Activated T-cell treated with anti-CD3 and anti-CD28 coated beads, Interleukin-2, amount 50 U/mL, for 48 hours (primary cell): ENCODE data around the gene KRT40.
A peak's percentile ranks its signal among the peaks of the same experiment; 100 is the strongest.

Experiments
- DNase-seq, 2 experiments: peaks; one replicate each; pipeline ENCODE4 v3.0.0-alpha.2; 2020

The KRT40 gene

DNA sequence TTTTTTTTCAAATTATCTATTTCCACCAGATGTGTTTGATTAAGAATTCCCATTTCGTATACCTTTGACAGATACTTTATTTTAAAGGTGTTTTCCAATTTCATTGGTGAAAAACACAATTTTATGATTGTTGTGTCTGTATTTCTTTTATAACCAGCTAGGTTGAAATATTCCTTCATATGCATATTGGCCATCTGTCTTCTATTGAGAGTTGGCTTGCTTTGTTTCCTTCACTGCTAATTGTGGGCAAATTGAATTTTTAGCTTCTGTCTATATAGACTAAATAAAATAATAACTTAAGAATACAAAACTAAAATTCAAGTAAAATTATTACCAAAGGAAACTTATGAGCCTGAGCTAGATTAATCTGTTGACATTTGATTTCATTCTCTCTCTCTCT is 11.0 kb upstream of the KRT40 start:
- no peak for DNase-seq

DNA sequence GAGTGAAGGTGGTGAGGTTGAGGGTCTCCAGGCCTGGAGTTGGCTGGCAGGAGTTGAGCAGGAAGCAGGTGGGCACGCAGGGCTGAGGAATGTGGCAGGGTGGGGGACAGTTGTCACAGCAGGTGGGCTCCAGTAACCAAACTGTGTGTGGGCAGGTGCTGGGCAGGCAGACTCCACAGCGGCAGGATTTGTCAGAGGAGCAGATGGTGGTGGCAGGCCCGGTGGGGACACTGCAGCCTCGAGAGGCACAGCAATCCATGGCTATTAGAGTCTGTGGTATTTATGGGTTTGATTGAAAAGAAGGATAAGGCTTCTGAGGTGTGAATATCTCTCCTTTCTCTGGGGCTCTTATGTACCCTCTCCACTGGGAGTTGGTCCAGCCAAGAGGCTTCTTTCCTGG is 9.7 kb upstream of the KRT40 start, which contains the start of gene KRTAP3-3:
Gene KRTAP3-3 (minus strand): TSS at position 326 of the 400 bp plus-strand sequence. CDS start 67 bp downstream, at position 259.
- DNase-seq: no peak

DNA sequence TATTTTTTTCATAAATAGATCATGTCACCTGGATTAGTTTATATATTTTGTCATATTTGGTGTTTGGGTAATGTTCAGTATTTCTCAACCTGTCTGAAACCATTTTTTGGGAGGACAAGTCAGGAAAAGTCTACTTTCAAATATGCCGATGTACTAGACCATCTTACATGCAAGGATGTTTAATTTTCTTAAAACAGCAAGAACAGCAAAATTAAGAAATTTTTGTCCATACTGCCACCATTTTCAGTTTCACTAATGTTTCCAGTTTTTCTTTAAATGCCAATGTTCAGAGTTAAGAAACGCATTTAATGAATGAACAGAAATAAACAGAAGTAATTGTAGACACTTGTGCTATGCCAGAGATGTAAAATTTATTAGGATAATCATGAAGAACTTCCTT is 9.0 kb upstream of the KRT40 start:
- no peak for DNase-seq

DNA sequence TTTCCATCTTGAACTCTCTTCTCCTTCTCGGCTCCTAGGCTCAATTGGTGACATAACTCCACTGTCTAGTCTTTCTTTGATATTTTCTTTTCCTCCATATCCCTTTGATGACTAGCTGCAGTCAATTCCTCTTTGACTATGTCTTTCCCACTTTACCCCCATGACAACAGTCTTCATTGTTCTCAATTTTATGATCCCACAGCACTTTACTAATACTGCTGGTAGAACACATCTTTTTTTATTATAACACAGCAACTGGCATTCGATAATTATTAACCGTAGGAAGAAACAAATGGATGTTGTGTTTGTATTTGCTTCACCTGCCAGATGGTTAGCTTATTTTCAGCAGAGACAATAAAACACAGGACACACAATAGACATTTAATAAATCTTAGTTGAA is 8.5 kb upstream of the KRT40 start:
- DNase-seq: no peak

DNA sequence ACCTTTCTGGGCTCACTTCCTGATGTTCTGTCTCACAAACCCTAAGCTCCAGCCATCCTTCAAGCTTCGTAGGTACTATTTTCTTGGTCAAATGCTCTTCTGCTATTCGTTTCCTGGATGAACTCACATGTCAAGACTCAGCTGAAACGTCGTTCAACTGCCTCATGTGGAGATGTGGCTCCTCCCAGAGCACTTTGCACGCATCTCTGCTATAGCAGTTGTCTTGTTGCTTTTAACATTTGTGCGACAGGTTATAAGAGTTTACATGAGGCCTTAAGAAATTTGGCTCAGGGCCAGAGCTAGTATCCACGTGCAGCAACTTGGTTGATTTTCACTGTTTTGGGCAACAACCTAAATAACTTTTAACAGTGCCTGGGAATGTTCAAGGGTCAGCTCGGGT is 2.8 kb upstream of the KRT40 start:
- no peak for DNase-seq

DNA sequence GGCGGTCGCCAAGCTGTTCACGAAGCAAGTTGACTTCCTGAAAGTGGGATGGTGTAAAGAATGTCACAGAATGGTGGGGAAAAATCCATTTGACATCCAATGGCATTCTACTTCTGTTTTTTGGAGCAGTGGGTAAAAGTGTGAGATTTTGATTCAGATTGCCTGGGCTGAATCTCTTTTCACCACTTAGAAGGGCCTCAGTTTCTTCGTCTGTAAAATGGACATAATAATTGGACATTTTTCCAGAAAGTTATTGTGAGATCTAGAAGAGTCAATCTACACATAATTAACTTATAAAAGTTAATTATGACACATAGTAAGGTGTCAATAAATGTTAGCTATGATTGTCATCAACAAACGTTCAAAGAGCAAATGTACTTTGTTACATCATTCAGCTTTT is 3.0 kb downstream of the KRT40 start:
- DNase-seq: no peak

DNA sequence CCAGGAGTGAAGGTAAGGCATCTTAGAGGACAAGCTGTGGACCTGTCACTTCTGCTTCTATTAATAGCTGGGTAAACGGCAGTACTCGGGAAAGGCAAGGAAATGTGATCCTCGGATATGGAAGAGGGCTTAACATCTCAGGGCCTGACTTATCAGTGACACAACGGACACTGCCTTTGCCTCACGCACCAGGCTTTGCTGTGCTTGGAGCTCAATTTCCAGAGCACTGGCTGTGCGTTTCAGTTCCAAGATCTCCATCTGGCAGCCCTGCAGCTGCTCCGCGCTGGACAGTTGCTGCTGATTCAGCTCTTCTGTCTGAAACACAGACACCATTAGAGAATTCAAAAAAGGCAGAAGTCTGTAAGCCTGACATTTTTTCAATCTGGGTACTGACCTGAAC is 3.5 kb downstream of the KRT40 start:
- DNase-seq: no peak

DNA sequence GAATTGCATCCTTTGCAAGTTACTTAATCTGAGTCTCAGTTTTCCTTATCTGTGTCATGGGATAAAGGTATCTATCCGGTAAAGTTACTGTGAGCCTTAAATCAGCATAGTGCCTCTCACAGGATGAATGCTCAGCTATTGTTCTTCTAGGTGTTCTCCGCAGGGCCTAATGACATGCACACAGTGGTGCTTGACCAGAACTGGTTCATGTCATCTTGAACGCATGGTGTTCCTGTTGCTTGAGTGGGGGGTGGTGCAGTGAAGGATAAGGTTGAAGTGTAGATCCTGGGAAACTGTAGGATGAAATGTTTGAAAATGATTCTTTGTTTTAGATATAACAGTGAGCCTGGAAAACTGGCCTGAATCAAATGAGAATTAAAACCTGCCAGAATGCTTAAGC is 4.0 kb downstream of the KRT40 start:
- DNase-seq: no peak

DNA sequence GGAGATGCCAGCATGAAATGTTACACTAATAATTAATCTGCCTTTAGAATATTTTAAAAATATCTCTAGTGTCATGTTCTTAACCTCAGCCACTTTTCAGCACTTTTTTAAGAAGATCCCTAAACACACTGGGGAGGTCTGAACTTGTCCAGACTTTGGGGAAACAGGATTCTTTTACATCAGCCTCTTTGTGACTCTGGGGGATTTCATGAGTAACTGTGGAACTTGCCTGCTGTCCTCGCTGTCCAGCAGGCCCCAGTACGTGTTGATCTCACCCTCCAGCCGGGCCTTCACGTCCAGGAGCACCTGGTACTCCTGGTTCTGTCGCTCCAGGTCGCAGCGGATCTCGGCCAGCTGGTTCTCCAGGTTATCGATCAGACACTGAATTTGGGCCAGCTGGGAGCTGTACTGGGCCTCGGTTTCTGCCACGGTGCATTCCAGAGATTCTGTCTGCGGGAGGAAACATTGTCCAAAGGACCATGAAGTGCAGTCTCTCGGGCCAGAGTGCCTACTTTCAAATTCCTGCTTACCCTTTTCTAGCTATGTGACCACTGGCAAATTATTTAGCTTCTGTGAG is 5.5 kb downstream of the KRT40 start:
- no peak for DNase-seq

DNA sequence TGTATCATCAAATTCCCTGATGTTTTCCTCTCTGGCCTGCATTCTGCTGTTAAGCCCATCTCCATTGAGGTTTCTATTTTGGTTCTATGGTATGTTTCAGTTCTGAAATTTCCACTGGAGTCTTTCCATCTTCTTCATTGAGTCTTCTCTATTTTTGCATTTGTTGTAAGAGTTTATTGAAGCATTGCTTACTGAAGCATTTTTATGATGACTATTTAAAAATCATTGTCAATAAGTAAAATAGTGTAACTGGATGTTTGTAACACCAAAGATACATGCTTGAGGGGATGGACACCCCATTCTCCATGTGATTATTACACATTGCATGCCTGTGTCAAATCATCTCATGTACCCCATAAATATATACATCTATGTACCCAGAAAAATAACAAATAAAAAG is 8.6 kb downstream of the KRT40 start:
- no peak for DNase-seq

DNA sequence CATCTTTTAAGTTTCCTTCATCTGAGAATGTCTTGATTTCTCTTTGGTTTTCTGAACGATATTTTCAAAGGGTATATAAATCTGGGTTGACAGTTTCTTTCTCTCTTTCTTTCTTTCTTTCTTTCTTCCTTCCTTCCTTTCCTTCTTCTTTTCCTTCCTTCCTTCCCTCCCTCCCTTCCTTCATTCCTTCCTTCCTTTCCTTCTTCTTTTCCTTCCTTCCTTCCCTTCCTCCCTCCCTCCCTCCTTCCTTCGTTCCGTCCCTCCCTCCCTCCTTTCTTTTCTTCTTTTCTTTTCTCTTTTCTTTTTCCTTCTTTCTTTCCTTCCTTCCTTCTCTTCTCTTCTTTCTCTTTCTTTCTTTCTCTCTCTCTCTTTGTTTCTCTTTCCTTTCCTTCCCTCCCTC is 9.8 kb downstream of the KRT40 start:
- no peak for DNase-seq

DNA sequence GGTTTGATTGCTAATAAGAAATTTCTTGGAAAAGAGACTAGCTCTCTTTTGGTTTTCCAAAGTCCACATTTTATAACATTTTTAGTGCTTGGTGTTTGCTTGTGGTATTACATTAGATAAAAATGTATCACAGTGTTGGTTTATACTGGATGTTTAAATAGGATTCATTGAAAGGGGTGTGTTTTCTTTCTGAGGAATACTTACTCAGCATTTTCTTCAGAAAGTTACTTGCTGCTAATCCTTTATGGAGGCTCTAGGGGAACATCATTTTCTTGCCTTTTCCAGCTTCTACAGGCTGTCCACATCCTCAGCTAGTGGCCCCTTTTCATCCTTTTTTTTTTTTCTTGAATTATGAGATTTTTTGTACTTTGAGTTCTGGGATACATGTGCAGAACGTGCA is 16.5 kb downstream of the KRT40 start:
- DNase-seq: no peak

DNA sequence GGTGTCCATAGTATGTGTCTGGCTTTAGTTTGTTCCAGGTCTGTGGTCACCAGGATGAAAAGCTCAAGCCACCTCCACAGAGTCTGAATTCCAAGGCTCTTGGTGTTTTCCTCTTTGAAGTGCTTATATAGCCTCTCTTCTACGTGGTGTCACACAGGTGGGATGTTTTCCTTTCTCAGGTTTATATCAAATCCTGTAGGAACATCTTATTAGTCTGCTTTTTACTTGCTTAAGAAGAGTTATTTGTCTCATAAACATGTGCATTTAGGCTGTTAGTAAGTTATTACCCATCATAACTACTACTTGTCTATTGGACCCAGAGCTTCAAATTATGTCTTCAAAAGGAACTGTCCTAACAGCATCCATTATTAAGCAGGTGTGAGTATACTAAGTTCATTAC is 17.3 kb downstream of the KRT40 start, which contains the start of gene KRT39:
Gene KRT39 (minus strand): TSS at position 101 of the 400 bp plus-strand sequence. CDS start 92 bp downstream, at position 9.
- DNase-seq: no peak

DNA sequence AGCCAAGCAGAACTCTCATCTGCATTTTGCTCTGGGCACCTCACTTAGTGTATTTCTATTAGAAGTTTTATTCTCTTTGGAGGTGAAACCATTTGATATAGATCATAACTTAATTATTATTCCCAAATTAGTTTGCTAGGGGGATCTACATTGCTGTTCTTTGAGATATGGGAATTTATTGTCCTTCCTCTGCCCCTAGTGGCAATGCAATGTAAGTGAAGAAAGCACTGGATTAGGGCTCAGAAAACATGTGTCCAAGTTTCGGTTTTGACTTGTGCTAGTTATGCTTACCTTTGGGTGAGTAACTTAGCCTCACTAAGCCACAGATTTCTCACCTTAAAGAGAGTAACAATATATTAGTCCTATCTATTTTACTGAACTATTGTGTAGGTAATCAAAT is 20.3 kb downstream of the KRT40 start:
- no peak for DNase-seq

DNA sequence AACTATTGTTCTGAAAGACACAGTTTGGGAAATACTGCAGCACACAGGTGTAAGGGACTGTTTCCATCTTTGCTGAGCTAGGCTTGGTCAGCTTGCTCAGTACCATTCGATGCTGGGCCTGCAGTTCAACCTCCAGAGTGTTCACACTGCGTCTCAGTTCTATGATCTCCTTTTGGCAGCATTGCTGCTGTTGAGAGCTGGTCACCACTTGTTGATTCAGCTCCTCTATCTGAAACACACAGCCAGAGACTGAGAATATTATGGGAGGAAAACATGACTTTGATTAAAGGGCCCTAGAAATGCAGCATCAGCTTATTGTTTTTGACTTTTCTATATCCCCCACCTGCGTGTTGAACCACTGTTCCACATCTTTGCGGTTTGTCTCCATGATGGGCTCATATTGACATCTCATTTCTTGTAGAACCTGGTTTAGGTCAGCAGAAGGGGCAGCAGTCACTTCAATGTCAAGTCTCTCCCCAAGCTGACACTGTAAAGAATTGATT is 22.0 kb downstream of the KRT40 start:
- no peak for DNase-seq

DNA sequence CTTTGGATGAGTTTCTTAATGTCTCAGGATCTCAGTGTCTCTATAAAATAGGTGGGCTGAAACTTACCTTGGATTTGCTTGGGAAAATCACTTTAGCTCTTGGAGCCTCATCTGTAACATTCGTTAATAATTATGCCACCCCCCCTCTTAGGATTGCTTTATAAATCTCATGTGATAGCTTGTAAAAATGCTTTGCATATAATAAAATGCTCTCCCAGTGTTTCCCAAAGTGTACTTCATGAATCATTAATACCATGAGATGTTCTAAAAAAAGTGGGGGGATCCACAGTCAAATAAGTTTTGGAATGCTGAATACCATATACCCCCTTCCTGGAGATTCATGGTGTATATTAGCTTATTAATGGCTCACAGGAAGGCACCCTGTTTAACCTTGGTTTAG is 22.5 kb downstream of the KRT40 start:
- DNase-seq: no peak

DNA sequence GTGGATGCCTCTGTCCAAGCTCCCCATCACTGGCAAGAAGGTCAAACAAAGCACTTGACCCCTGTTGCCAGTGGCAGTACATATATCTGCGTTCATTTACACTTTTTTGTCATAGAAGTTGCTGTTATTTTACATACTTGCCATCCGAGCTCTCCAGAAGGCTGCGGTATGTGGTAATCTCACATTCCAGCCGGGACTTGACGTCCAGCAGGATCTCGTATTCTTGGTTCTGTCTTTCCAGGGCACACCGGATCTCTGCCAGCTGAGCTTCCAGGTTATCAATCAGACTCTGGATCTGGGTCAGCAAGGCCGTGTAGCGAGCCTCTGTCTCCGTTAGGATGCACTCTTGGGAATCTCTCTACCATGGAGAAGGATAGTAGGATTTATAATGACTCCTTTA is 24.0 kb downstream of the KRT40 start:
- DNase-seq: no peak

DNA sequence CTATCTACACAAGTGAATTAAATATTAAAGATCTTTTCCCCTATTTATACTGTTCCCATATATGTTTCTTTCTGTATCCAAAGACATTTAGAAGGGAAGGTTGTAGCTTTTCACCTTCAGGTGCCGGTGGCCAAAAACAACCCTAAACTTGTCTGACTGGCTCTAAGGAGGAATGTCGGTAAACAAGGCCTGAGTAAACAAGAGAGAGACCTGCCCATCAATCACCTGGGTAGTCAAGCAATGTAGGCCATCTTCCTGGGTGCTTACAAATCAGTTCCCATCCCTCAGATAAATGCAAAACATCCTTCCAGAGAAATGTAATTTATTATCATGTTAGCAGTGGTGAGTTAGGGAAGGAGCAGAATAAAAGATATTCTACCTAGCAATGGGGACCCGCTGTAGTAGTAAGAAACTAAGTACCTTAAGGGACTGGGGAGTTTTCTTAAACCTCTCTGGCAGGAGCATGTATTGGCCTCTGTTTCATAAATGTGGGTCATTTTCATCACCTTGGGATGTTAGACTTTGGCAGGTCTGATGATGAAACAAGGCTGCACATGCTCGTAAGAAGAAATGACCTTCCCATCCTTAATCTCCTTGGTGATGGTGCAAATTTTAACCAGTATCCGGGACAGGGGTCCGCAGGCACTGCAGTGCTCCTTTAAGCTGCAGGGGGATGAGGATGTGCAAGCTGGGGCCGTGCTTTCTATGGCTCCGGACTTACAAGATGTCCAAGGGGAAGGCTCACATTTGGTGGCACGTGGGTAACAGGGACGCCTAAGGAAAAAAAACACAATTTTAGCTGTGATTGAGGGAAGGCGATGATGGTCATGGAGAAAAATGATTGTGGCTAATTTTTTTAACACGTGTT is 25.8 kb downstream of the KRT40 start:
- DNase-seq: no peak

DNA sequence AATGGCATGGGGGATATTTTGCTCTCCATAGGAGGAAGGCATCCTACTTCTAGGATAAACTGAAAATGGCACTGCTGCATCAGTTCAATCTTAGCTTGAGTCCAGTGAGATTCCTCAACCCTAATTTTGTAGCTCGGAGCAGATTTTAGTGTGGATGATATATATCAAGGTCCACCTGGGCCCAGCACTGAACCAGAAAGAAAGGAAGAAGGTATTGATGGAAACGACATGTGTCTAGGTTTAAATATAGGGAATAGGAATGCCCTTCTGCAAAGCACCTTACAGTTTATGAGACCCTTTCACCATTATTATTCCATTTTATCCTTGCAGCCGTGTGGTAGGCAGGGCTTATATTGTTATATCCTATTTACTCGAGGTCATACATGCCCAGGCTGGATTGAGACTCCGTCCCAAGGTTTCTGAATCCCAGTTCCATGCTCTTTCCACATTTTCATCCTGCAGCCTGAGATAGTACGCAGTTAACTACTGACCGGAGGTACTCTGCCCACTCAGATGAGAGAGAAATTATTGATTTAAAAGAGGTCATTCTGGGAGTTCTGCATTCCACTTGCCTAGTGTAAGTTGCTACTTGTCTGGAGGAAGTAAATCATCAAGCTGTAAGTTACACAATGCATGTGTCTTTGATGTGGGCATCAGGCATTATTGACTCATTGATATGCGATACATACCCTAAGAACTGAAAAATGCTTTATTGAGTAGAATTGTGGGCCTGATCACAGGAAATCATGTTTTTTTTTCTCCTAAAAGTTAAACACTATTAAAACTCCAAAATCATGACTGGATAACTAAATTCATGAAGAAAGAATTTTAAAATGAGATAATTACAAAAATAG is 27.5 kb downstream of the KRT40 start:
- no peak for DNase-seq

DNA sequence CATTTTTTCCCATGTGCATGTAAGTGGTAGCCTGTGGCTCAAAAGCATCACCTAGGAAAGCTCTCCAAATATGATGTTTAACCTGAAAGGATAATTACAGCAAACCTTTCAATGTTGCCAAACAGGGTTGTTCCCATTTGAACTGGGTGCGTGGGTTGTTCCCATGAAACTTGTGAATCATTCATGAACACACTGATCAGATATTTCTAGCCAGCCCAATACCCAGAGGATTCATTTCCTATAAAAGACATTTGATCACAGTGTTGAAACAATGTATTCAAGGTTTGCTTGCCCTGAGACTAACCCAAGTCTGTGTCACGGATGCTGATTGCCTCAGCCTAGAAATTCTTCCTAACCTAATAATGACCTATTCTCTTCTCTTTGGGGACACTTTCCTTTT is 30.2 kb downstream of the KRT40 start:
- DNase-seq: peak in 1 of 2 experiments; percentile 30

DNA sequence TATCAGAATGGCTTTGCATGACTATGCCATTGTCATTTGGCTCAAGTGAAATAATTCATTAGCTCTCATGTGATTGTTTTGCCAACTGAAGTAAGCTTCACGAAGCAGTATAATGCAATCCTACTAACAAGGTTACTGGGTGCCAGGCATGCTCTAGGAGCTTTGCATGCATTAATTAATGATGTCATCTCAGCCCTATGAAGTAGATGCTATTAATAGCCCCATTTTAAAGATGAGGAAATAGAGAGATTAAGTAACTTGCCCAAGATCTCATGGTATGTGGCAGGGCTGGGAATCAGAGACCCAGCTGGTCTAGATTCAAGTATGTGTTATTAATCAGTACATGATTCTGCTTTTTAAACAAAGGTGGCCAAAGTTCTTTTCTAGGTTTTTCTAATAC is 31.5 kb downstream of the KRT40 start:
- DNase-seq: no peak

DNA sequence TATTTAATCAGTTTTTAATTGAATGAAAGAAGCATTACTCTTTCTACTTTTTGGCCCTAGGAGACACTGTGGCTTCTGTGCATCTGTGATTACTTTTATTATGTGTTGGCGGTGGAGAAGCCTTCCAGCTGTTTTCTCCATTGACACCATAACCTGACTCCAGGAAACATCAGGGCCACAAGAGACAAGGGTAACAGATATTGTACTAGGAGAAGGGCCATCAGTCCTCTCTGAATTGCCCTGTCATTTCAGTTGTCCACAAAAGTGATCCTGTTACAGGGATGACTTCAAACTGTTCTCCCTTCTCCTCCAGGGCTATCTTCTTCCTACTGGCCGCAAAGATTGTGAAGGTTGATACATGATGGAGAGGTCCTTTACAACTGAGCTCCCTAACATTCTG is 32.0 kb downstream of the KRT40 start:
- DNase-seq: no peak

DNA sequence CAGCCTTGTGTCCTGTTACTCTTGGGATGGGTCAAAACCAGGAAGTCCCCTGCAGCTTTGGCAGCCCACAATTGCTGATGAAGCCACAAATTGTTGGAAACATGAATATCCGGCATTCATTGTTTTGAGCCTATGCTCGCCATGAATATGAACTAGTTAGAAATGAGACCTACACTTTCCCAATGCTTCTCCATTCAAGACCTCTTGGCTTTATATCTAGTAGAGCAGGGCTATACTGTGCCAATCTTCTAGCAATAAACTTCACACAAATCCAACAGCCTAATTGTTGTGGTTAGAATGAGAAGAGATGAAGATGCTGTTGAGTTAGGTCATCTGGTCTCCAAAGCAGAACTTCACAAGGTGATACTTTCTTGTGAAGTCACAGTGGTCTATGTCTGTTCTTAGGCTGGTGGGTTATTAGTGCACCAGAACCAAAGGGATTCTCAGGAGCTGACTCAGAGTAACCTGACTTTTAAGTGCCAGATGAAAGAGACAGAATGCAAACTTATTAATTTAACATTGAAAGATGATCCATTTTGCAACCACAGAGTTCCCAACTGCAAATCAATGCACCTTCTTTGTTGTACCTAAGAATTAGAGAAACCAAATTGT is 33.0 kb downstream of the KRT40 start:
- DNase-seq: no peak
